Glomerular endothelial cell (primary cell): ENCODE measurements around the gene INVS. TPM values are rescaled to one million over a fixed set of nuclear protein-coding genes. Genes with fewer than 3 reads are reported as not detected.

ENCODE experiments used
- DNase-seq: peaks from one replicate; pipeline ENCODE4 v3.0.0-alpha.2; 2011; ENCODE audit warnings: low read depth, low spot score; ENCODE audit errors: extremely low read depth
- total RNA-seq: library from RNA; depleted of rRNA; stranded (reverse); fragments of >200 nt; gene quantifications from 2 replicates; pipeline ENCODE4 v1.2.3, GENCODE V29; 2015

Gene INVS
- total RNA-seq, 1 donor from 2014 or later = 28.8 TPM

GRCh38 chr9:100240512-100240911 lies 141.5 kb downstream of the INVS start:
- no peak for DNase-seq

GRCh38 chr9:100267211-100267610 lies 168.2 kb downstream of the INVS start:
- no peak for DNase-seq

DNA sequence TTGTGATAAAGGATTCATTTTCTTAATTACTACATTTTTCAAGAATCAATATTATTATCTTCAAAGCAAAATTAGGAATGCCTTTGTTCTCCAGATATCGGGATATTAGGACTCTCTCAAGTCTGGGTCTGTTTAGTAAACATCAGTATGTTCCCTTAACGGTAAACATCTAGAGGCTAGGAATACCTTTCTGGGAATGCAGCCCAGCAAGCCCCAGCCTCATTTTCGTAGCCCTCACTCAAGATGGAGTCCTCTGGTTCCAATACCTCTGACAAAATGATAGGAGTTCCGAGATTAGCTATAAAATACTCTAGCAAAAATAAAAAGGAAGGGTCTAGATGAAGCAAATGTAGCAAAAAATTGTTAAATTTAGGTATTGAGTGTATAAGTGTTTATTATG lies 169.2 kb downstream of the INVS start:
- DNase-seq = no peak

DNA sequence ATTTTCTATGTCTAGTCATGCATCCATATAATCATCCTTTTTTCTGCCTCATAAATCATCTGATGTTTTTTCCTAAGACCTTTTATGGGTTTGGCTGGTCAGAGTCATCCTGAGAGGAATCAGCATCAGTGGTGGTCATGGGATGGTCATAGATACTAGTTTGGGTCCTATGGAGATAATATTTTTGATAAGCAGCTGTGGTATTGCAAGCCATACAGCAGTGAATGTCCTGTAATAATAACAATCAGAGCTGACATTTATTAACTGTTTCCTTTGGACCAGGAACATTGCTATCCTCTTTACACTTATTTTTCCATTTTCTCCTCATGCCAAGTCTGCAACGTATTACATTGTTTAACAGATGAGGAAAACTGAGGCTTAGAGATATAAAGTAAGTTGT lies 170.6 kb downstream of the INVS start:
- DNase-seq = no peak

DNA sequence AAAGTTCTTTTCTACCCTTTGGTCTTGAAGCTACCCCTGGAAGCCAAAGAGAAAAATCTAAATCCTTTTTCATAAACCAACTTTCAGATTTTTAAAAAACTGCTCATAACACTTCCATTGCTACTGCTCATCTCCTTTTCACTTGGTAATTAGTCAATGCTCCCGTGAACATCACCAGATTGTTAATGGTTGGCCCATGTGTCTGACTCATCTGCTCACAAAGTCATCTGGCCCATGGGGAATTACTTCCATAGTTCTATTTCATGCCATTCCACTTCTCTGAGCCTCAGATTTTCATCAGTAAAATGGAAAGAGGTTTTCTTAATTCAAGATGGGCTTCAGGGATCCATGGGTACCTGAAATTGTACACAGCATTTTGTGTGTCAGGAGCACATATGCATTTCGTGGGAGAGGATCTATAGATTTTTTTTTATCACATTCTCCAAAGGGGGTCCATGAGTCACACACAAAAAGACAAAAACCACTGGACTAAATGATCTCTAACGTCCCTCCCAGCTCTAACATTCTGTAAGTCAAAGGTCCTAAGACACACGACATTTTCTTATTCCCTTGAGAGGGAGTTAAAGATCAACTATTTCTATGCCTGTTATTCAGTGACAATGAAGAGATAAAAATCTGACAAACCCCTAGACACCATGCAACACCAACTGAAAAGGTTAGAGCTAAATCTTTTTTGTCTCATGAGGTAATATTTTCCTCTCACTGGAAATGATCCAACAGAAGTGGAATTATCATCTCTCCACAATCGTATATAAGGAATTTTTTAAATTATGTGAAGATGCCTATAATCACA lies 178.3 kb downstream of the INVS start:
- DNase-seq = no peak

DNA sequence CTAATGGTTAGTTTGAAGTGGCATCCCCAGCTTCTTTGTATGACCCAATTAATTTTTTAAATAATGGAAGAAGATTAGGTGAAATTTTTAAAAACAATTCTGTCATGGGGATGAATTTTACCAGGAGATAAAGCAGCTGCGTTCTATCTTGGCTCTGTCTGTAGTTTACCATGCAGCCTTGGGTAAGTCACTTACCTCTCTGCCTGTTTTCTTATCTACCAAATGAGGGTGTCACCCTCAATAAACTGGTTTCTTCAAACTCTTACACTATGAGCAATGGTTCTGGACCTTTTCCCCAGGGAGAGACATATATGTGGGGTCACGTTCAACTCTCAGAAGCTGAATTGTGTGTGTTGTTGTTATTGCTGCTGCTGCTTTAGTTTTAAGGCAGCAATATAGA lies 182.0 kb downstream of the INVS start:
- DNase-seq = no peak

DNA sequence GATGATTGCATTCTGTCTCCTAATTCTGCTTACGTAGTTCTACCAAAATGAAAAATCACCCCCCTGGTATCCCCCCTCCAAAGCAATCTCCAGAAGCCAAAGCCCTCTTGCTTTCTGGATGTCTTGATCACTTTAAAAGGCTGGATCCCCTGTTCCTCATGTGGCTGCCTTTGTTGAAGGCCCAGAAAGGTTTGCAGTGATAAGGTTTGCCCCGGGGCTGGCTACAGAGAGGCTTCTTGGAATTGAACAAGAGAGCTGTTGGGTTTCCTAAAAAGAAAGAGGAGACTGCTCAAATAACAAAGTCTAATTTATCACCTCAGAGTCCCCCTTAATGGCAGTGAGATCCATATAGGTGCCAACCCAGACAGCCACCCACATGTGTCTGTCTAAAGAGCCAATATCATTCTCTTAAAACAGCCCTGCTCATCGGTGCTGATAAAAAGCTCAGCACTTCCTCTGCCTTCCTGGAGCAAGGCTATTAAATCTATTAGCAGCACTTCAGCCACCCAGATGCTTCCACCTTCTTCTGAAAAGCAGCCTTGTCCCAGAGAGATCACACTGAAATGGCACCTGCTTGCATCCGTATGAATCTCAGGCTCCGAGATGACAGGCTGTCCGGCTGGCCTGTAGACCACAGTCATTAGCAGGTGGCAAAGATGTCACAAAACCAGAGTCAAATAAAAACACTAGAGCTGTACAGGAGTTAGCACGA lies 182.8 kb downstream of the INVS start:
- no peak for DNase-seq

GRCh38 chr9:100282388-100282719 lies 183.3 kb downstream of the INVS start:
- no peak for DNase-seq

DNA sequence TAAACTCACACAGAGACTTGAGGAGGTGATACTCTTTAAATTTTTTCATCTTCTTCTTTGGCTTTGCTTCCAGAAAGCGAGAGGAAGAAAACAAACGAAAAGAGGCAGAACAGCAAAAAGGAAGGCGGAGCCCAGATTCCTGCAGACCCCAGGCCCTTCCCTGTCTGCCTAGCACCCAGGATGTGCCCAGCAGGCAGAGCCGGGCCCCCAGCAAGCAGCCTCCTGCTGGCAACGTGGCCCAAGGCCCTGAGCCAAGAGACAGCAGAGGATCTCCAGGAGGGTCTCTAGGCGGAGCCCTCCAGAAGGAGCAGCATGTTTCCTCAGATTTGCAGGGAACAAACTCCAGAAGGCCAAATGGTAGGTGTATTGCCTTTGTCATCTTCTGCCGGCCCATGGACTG lies 185.2 kb downstream of the INVS start:
- no peak for DNase-seq

DNA sequence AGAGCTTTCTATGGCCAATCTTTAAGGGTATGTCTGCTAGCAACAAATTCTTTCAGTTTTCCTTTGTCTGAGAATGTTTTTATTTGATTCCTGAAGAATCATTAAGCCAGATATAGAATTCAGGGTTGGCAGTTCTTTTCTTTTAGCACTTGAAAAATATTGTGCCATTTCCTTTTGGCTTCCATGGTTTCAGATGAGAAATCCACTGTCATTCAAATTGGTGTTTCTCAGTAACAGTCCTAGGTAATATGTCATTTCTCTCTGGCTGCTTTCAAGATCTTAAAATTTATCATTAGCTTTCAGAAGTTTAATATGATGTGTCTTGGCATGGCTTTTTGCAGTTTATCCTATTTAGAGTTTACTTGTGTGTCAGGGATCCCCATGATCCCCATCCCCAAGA lies 186.0 kb downstream of the INVS start:
- no peak for DNase-seq

- no peak for DNase-seq
These were observed 186.6 kb downstream of the INVS start for GRCh38 chr9:100285601-100286000.

DNA sequence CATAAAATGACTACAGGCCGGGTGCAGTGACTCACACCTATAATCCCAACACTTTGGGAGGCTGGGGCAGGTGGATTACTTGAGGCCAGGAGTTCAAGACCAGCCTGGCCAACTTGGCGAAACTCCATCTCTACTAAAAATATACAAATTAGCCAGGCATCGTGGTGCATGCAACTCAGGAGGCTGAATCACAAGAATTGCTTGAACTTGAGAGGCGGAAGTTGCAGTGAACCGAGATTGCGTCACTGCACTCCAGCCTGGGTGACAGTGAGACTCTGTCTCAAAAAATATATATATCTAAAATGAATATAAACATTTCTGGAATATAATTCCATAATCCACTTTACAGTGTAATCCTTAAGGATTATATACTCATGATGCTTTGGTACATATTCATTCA lies 187.2 kb downstream of the INVS start:
- DNase-seq = no peak

DNA sequence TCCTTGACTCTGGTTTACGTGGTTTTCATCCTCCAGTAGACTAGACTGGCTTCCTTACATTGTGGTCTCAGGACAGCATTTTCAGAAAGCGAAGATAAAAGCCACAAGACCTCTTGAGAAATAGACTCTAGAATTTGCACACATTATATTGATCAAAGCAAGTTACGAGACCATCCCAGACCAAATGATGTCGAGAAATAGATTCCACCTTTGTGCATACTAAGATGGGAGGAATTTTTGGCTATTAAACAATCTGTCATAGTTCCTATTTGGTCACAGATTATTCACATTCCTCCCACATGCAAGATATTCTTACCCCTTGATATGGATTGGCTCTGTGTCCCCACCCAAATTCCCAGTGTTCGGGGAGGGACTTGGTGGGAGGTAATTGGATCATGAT lies 188.1 kb downstream of the INVS start:
- DNase-seq = no peak

GRCh38 chr9:100290714-100291113 lies 191.7 kb downstream of the INVS start:
- no peak for DNase-seq

- no peak for DNase-seq
These were observed 193.4 kb downstream of the INVS start for GRCh38 chr9:100292414-100292813.

DNA sequence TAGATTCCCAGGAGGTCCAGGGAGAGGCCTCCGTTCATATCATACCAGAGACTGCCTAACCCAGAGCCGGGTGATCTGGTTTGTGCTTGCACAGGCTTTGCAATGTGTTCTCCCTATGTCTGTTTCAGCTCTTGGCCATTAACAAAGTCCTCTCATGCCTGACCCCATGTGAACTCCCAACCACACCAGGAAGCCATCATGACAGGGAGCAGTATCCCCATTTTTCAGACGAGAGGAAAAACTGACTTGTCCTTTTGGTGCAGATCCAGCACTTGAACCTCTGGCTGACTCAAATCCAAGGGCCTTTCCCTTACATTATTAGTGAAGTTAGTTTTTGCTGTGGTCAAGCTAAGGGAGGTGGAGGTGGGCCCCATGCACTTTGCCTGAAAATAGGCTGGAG lies 195.3 kb downstream of the INVS start:
- no peak for DNase-seq

DNA sequence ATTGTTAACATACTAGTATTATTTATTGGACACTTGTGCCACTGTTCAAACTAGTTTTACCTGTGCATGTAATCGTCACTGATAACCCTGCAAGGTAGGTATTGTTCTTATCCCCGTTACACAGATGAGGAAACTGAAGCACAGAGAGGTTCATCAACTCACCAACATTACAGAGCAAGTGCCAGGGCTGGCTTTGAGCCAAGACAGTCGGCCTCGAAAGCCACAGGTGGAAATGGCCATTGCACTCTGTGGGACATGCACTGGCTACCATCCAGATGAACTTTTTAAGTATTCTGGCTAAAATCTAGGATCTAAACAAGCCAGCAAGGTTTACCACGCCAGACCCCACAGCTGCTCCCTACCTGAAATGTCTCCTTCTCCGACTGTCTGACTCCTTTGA lies 195.8 kb downstream of the INVS start:
- DNase-seq = no peak

GRCh38 chr9:100295240-100295639 lies 196.2 kb downstream of the INVS start:
- no peak for DNase-seq

GRCh38 chr9:100296407-100296806 lies 197.4 kb downstream of the INVS start:
- DNase-seq = no peak

DNA sequence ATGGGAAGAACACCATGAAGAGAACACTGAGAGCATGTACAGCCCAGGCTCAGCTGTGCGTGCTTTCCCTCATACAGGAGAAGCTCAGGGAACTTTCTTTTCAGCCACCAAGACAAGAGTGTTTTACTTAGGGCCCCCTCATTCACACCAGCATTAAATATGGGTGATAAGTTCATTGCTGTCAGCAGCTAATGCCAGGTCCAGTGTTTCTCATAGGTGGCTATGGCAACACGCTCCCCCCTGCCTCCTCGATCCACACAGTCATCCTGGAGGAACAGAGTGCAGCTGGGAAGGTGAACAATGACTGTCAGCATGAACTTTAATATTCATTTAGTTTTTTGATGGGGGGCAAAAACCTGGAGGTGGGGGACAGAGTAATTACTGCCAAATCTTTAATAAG lies 199.3 kb downstream of the INVS start:
- no peak for DNase-seq

DNA sequence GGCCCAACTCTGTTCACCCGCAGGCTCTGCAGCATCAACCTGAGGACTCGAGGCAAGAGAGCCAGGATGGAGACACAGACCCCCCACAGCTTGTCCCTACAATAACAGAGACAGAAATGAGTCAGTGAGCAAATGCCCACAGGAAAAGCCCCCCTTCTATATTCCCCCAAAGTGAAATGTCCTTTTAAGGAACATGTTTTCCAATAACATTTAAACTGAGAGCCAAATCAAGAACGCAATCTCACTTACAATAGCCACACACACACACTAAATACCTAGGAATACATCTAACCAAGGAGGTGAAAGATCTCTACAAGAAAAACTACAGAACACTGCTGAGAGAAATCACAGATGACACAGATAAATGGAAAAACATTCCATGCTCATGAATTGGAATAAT lies 204.7 kb downstream of the INVS start:
- no peak for DNase-seq

GRCh38 chr9:100306283-100306682 lies 207.2 kb downstream of the INVS start:
- DNase-seq = no peak

GRCh38 chr9:100307080-100307479 lies 208.0 kb downstream of the INVS start:
- no peak for DNase-seq
